OCI-LY7 (cell line): ENCODE data around the gene IFFO2.

Source experiments
- EZH2phosphoT487 ChIP-seq: fragments of 200-600 bp; sonication (generic); IDR thresholded peaks from 2 replicates; pipeline ENCODE4 v1.6.1; 2018; ENCODE audit warnings: low read depth, borderline replicate concordance, mild to moderate bottlenecking, mixed run types, antibody characterized with exemption, low read length, moderate library complexity, mixed read lengths
- TF ChIP-seq, protein P1 (sequence below): fragments of 200-600 bp; sonication (generic); conservative IDR thresholded peaks from 2 replicates; pipeline ENCODE4 v1.5.1; 2014; ENCODE audit warnings: mild to moderate bottlenecking, antibody characterized with exemption, low read length, moderate library complexity, mixed read lengths

DNA sequence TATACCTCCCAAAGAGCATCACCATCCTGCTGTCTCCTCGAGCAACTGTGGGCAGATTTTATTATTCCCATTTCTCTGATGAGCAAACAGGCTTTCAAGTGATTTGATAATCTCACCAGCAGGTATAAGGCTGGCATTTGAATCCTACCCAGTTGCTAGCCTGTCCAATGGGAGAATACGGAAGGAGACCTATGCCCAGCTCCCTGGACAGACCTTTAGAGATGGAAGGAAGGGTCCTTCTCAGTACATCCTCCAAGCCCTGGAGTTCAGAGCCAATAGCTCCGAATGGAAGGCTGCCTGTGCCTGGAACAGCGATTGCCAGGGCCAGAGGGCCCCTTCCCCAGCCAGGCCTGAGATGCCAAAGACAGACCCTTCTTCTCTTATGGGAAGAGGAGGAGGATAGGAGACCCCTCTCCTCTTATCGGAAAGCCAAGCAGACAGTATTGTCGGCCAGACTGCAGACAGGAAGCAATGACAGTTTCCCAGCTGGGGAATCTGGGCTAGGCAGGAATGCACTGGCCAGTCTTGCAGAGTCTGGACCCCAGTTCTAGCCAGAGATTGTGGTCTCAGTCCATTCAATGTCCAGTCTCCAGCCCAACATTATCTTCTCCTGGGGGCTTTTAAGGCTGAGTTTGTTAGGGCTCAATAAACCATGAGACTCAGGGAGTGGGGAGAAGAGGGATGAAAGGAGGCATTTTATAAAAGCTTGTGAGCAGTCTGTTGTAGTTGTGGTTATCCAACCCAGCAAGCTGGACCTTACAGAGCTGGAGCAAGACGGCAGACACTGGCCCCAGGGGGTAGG lies 2.0 kb downstream of the IFFO2 start:
- no peak for TF ChIP-seq EZH2phosphoT487
- TF ChIP-seq, protein P1, sequence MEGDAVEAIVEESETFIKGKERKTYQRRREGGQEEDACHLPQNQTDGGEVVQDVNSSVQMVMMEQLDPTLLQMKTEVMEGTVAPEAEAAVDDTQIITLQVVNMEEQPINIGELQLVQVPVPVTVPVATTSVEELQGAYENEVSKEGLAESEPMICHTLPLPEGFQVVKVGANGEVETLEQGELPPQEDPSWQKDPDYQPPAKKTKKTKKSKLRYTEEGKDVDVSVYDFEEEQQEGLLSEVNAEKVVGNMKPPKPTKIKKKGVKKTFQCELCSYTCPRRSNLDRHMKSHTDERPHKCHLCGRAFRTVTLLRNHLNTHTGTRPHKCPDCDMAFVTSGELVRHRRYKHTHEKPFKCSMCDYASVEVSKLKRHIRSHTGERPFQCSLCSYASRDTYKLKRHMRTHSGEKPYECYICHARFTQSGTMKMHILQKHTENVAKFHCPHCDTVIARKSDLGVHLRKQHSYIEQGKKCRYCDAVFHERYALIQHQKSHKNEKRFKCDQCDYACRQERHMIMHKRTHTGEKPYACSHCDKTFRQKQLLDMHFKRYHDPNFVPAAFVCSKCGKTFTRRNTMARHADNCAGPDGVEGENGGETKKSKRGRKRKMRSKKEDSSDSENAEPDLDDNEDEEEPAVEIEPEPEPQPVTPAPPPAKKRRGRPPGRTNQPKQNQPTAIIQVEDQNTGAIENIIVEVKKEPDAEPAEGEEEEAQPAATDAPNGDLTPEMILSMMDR: no peak
